ENCODE results near the gene RAB40C. TPM values are rescaled to one million over a fixed set of nuclear protein-coding genes. Genes with fewer than 3 reads are reported as not detected.
"Not testable (repeated sequence)": the region's sequence is repeated elsewhere in the genome, so short reads cannot be mapped to it uniquely, and the experiment has no call there.

RAB40C gene
- polyA plus RNA-seq, 1 donor = 17.3 TPM

DNA sequence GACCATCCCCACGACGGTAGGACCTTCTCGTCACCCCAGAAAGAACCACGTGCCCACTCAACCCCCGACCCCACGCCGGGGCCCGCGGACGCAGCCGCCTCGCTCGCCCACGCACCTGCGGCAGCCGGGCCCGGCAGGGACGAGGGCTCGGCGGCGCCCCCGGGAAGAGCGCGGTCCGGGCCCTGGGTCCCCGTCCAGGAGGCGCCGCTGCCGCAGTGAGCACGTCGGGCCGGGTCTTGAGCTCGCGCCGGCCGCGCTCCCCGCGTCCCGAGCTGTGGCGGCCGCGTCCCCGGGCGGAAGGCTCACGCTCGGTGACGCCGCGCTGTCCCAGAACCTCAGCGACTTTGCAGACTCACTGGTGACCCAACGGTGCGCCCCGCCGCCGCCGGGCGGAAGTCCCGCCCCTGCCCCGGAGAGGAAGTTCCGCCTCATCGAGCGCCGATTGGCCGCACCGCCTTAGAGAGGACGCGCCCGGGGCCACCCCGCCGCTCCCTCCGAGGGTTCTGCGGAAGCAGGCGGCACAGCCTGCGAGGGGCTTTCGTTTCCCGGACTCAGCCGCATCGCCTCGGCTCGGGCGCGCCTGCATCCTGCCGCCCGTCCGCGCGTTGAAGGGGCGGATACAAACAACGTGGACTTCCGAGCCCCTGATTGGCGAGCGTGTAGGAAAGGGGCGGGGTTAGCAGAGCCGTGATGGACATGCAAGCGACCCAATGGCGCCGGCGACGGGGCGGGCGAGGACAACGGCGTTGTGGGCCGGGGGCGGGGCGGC lies 793 bp upstream of the RAB40C start:
- peak; percentile 95 for DNase-seq

DNA sequence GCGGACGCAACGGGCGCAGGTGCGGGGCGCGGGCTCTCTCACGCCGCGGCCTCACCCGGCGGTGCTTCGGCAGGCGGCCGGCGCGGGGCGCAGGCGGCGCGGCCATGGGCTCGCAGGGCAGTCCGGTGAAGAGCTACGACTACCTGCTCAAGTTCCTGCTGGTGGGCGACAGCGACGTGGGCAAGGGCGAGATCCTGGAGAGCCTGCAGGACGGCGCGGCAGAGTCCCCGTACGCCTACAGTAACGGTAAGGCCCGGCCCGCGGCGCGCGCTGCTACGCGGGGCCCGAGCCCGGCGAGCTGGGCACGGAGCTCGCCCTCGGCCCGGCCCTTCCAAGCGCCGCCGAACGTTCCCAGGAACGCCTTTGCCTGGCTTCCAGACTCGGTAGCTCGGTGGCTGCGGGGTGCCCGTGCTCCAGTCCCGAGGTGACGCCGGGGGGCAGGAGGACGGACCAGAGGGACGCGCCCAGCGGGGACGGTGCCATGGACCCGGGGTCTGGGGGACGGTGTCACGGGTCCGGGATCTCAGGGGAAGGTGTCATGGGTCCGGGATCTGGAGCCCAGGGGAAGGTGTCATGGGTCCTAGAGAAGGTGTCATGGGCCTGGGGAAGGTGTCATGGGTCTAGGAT lies 435 bp downstream of the RAB40C start:
- DNase-seq = no peak

- DNase-seq = no peak
Measured at GRCh38 chr16:590815-591200, 942 bp downstream of the RAB40C start.

DNA sequence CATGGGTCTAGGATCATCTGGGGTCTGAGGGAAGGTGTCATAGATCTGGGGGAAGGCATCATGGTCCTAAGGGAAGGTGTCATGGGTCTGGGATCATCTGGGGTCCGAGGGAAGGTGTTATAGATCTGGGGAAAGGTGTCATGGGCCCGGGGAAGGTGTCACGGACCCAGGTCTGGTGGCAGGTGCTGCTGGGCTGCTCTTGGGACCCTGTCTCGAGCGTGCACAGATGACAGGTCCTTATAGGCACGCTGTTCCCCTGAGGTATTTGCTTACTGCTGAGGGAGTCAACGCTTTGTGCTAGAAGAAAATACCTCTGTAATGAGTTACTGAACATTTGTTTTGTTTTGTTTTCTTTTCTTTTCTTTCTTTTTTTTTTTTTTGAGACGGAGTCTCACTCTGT lies 1.4 kb downstream of the RAB40C start:
- DNase-seq = no peak

GRCh38 chr16:591892-592517 lies 2.1 kb downstream of the RAB40C start:
- no peak for DNase-seq

GRCh38 chr16:592518-593306 lies 2.8 kb downstream of the RAB40C start:
- no peak for DNase-seq

- DNase-seq = no peak
Measured at GRCh38 chr16:593406-593805, 3.5 kb downstream of the RAB40C start.

GRCh38 chr16:593807-594206 lies 3.9 kb downstream of the RAB40C start:
- no peak for DNase-seq

DNA sequence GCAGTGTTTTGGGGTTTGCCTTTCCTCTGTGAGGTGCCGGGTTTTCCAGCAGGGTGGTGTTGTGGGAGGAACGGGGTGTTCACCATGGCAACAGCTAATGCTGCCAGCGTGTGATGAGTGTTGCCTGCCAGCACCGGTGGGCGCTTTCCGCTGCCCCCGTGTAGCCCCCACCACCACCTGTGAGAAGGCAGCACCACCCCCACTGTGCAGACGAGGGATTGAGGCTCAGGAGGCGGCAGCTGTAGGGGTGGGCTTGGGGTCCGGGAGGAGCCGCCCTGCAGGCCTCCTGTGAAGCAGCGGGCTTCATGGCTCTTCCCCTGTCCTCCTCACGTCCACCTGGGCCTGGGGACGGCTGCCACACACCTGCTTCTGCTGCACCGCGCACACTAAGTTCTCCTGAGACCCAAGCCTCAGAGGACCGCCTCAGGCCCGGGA lies 5.2 kb downstream of the RAB40C start:
- DNase-seq = no peak

DNA sequence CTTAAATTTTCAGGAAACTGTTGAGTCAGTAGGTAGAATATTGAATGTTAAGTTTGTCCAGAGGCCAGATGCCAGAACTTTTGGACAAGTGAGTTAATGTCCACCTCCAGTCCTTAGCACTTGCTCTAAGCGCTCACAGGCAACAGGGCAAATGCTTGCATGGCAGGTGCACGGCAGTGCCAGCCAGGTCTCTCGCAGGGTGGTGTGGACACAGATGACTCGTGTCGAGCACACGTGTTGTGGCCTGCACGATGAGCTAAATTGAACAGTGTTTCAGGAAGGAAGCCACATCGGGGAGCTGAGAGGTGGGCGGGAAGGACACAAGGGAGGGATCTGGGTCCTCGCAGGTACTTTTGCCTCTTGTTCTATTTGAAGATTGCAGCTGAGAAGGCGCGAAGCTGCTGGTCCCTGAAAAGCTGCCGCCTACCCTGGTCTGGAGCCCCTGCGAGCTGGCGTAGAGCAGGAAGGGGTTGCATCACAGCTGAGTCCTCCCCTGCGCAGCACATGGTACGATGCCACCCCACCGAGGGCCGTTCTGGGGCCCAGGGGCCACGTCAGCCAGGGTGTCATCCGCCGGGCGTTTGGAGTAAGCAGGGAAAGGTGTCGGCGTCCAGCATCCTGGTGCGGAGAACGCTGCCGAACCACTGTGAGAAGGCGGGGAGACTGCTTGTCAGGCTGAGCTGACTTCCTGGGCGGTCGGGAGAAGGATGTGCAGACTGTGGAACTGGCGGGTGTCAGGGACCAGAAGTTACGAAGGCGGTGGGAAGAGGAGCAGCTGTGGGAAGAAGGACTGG lies 6.3 kb downstream of the RAB40C start:
- no peak for DNase-seq

- no peak for DNase-seq
Measured at GRCh38 chr16:596736-597060, 6.8 kb downstream of the RAB40C start.

DNA sequence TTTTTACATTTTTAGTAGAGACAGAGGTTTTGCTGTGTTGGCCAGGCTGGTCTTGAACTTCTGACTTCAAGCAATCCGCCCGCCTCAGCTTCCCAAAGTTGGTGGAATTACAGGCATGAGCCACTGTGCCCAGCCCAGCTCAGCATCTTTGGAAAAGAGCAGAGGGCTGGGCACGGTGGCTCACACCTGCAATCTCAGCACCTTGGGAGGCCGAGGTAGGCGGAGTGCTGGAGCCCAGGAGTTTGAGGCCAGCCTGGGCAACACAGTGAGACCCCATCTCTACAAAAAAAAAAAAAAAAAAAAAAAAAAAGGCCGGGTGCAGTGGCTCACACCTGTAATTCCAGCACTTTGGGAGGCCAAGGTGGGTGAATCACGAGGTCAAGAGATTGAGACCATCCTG lies 7.8 kb downstream of the RAB40C start:
- DNase-seq = not testable (repeated sequence)

- DNase-seq = no peak
Measured at GRCh38 chr16:598823-599739, 9.2 kb downstream of the RAB40C start.

DNA sequence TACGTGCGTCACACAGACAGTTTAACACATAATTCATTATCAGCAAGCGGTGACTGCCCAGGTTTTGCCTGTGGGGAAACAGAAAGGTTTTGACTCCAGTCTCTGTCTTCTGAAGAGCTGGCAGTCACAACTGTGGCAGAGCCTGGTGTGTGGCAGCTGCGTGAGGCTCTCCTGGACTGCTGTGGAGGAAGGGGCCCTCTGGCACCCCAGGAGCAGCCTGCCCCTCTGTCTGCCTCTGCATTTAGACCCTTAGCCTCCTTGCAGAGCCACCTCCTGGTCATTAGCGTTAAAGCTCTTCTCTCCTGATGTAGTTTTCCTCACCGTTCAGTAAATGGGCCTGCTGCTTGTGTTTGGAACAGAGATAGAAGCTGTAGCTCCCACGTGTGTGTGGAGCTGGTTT lies 10.9 kb downstream of the RAB40C start:
- DNase-seq = no peak

DNA sequence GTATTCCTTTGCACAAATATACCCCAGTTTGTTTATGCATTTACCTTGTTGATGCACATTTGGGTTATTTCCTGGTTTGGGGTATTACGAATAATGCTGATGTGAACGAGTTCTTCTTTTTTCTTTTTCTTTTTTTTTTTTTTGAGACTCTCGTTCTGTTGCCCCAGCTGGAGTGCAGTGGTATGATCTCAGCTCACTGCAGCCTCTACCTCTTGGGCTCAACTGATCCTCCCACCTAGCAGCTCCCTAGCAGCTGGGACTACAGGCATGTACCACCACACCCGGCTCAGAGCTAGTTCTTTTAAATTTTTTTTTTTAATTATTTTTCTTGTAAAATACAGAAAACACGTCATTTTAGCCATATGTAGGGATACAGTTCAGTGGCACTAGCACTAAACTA lies 14.1 kb downstream of the RAB40C start:
- no peak for DNase-seq

GRCh38 chr16:606656-607307 lies 16.9 kb downstream of the RAB40C start:
- DNase-seq = no peak

- no peak for DNase-seq
Measured at GRCh38 chr16:608019-608418, 18.2 kb downstream of the RAB40C start.

GRCh38 chr16:609316-609715 lies 19.4 kb downstream of the RAB40C start:
- DNase-seq = no peak

GRCh38 chr16:609984-610383 lies 20.1 kb downstream of the RAB40C start:
- no peak for DNase-seq
